ENCODE data around the gene DPCD. TPM values are rescaled to one million over a fixed set of nuclear protein-coding genes. Genes with fewer than 3 reads are reported as not detected.

The DPCD gene
- total RNA-seq, 2 donors from 2014 or later: 9.2 to 16.6 TPM

GRCh38 chr10:101643546-101643945 lies 55.4 kb downstream of the DPCD start:
- TF ChIP-seq CTCF (IDR thresholded peaks at IDR 0.05): no peak
- TF ChIP-seq POLR2A (IDR thresholded peaks at IDR 0.05): no peak
- WGBS, 2 donors: 80 to 86% methylated on average over 3 of the region's 3 CpGs
- no peak overlapping the region for H3K4me3 ChIP-seq
- no peak overlapping the region for H3K27ac ChIP-seq
- no peaks in the 10 kb centered on the region for H3K36me3 ChIP-seq (replicated peaks in 1 of 2; ENCODE audit: insufficient read depth in 1 of 2, low read depth in 2 of 2)
- H3K27me3 ChIP-seq: no peaks in the 10 kb centered on the region
- H3K4me1 ChIP-seq: no peaks in the 10 kb centered on the region
- intact Hi-C loops (cut with DNase I): no loop called here
- ATAC-seq (no peak), DNase-seq (no peak)
- no peaks in the 10 kb centered on the region for H3K9me3 ChIP-seq

- DNase-seq: no peak
- WGBS, 2 donors: 84 to 86% methylated on average over 3 of the region's 3 CpGs
- TF ChIP-seq POLR2A (IDR thresholded peaks at IDR 0.05) (no peak), CTCF (IDR thresholded peaks at IDR 0.05) (no peak)
- no peak for ATAC-seq
- intact Hi-C loops (cut with DNase I): no loop called here
- Histone ChIP-seq H3K4me1 (no peaks in the 10 kb centered on the region), H3K27me3 (no peaks in the 10 kb centered on the region), H3K9me3 (no peaks in the 10 kb centered on the region), H3K4me3 (no peak overlapping the region), H3K36me3 (replicated peaks in 1 of 2; ENCODE audit: insufficient read depth in 1 of 2, low read depth in 2 of 2) (no peaks in the 10 kb centered on the region), H3K27ac (no peak overlapping the region)
These were observed 55.9 kb downstream of the DPCD start for GRCh38 chr10:101644002-101644401.

- Histone ChIP-seq H3K27ac (no peak overlapping the region), H3K36me3 (replicated peaks in 1 of 2; ENCODE audit: insufficient read depth in 1 of 2, low read depth in 2 of 2) (no peaks in the 10 kb centered on the region), H3K4me3 (no peak overlapping the region), H3K27me3 (no peaks in the 10 kb centered on the region), H3K4me1 (no peaks in the 10 kb centered on the region), H3K9me3 (no peaks in the 10 kb centered on the region)
- TF ChIP-seq CTCF (IDR thresholded peaks at IDR 0.05): no peak
- TF ChIP-seq POLR2A (IDR thresholded peaks at IDR 0.05): no peak
- WGBS, 2 donors: 87 to 89% methylated on average over 1 of the region's 1 CpG
- intact Hi-C loops (cut with DNase I): no loop called here
- DNase-seq (no peak), ATAC-seq (no peak)
These were observed 57.5 kb downstream of the DPCD start for GRCh38 chr10:101645659-101646058.

GRCh38 chr10:101646364-101646763 lies 58.2 kb downstream of the DPCD start:
- ATAC-seq (no peak), DNase-seq (no peak)
- 79 to 97% methylated on average over 5 of the region's 6 CpGs for WGBS, 2 donors
- Histone ChIP-seq H3K4me3 (no peak overlapping the region), H3K27me3 (no peaks in the 10 kb centered on the region), H3K36me3 (replicated peaks in 1 of 2; ENCODE audit: insufficient read depth in 1 of 2, low read depth in 2 of 2) (no peaks in the 10 kb centered on the region), H3K9me3 (no peaks in the 10 kb centered on the region), H3K27ac (no peak overlapping the region), H3K4me1 (no peaks in the 10 kb centered on the region)
- intact Hi-C loops (cut with DNase I): no loop called here
- no peak for TF ChIP-seq CTCF (IDR thresholded peaks at IDR 0.05)
- TF ChIP-seq POLR2A (IDR thresholded peaks at IDR 0.05): no peak

- Histone ChIP-seq H3K4me1 (no peaks in the 10 kb centered on the region), H3K36me3 (replicated peaks in 1 of 2; ENCODE audit: insufficient read depth in 1 of 2, low read depth in 2 of 2) (no peaks in the 10 kb centered on the region), H3K27ac (no peak overlapping the region), H3K9me3 (no peaks in the 10 kb centered on the region), H3K4me3 (no peak overlapping the region), H3K27me3 (no peaks in the 10 kb centered on the region)
- TF ChIP-seq POLR2A (IDR thresholded peaks at IDR 0.05): no peak
- ATAC-seq (no peak), DNase-seq (no peak)
- intact Hi-C loops (cut with DNase I): no loop called here
- 79 to 89% methylated on average over 2 of the region's 2 CpGs for WGBS, 2 donors
These were observed 59.1 kb downstream of the DPCD start for GRCh38 chr10:101647255-101647654.
